AG09309 (cell line): Measurements from ENCODE around the gene ELK4.

Experiments
- DNase-seq: peaks from one replicate; pipeline ENCODE4 v3.0.0-alpha.2; 2010; ENCODE audit warnings: low read depth
- H3K4me3 ChIP-seq: 2 replicates; pipeline ENCODE4 v1.5.1; 2011; ENCODE audit warnings: mild to moderate bottlenecking, low read depth, low read length, moderate library complexity; ENCODE audit not compliant: control insufficient read depth
- TF ChIP-seq, protein P1 (sequence below): IDR thresholded peaks from 2 replicates; pipeline ENCODE4 v1.5.1; 2011; ENCODE audit warnings: mild to moderate bottlenecking, low read depth, low read length, inconsistent platforms; ENCODE audit not compliant: insufficient read depth, control insufficient read depth; ENCODE audit errors: missing control alignments

The ELK4 gene

DNA sequence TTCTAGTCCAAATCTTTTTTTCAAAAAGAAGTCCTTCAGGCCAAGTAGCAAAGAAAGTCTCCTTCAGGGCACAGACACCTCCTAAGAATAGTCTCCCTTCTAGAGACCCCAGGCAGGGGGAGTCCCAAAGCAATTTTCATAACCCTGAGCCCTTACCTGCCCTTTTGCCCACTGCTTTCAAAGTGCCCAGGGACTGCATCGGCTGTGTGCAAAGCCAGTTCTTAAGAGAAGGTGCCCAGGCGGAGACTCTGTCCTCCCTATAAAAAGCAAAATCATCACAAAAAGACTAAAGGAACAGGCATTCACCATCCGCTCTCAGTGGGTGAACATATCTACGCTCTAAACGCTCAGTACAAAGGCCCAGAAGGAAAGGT is 32.2 kb downstream of the ELK4 start:
- no peak for DNase-seq
- H3K4me3 ChIP-seq = no peak overlapping the region
- TF ChIP-seq, protein P1, sequence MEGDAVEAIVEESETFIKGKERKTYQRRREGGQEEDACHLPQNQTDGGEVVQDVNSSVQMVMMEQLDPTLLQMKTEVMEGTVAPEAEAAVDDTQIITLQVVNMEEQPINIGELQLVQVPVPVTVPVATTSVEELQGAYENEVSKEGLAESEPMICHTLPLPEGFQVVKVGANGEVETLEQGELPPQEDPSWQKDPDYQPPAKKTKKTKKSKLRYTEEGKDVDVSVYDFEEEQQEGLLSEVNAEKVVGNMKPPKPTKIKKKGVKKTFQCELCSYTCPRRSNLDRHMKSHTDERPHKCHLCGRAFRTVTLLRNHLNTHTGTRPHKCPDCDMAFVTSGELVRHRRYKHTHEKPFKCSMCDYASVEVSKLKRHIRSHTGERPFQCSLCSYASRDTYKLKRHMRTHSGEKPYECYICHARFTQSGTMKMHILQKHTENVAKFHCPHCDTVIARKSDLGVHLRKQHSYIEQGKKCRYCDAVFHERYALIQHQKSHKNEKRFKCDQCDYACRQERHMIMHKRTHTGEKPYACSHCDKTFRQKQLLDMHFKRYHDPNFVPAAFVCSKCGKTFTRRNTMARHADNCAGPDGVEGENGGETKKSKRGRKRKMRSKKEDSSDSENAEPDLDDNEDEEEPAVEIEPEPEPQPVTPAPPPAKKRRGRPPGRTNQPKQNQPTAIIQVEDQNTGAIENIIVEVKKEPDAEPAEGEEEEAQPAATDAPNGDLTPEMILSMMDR = no peak

GRCh38 chr1:205598841-205599668 is 32.8 kb downstream of the ELK4 start:
- H3K4me3 ChIP-seq = no peak overlapping the region
- TF ChIP-seq, protein P1 = no peak
- peak; percentile 18 for DNase-seq

GRCh38 chr1:205597691-205598314 is 34.0 kb downstream of the ELK4 start:
- DNase-seq = no peak
- TF ChIP-seq, protein P1 = no peak
- H3K4me3 ChIP-seq = no peak overlapping the region

GRCh38 chr1:205596876-205597275 is 34.9 kb downstream of the ELK4 start:
- no peak overlapping the region for H3K4me3 ChIP-seq
- DNase-seq = no peak
- TF ChIP-seq, protein P1 = no peak

GRCh38 chr1:205595861-205596260 is 36.0 kb downstream of the ELK4 start:
- H3K4me3 ChIP-seq = no peak overlapping the region
- TF ChIP-seq, protein P1 = no peak
- no peak for DNase-seq

- H3K4me3 ChIP-seq = no peak overlapping the region
- TF ChIP-seq, protein P1 = no peak
- no peak for DNase-seq
These were observed 36.4 kb downstream of the ELK4 start for GRCh38 chr1:205595435-205595834.
